Esophagus muscularis mucosa (tissue), 4 donors: ENCODE measurements around the gene SMIM38. TPM values are rescaled to one million over a fixed set of nuclear protein-coding genes. Genes with fewer than 3 reads are reported as not detected.

ENCODE experiments used
- DNase-seq: peaks from one replicate; pipeline ENCODE4 v3.0.0-alpha.2; 2017; ENCODE audit errors: extremely low spot score
- H3K27ac ChIP-seq, 4 donors: fragments of 200-600 bp; sonication (generic); replicated peaks in 1 of 4; 1 replicate in 3 of 4; 2 replicates in 1 of 4; pipeline ENCODE4 v1.5.1; 2016 to 2019; ENCODE audit warnings: mild to moderate bottlenecking in 1 of 4
- H3K27me3 ChIP-seq, 4 donors: fragments of 200-600 bp; sonication (generic); one replicate each; pipeline versions ENCODE4 v1.5.1 to v1.6.0; 2016 to 2019
- H3K36me3 ChIP-seq, 4 donors: fragments of 200-600 bp; sonication (generic); one replicate each; pipeline ENCODE4 v1.5.1; 2016 to 2019
- H3K4me1 ChIP-seq, 4 donors: fragments of 200-600 bp; sonication (generic); one replicate each; pipeline ENCODE4 v1.5.1; 2016 to 2019
- H3K4me3 ChIP-seq, 4 donors: fragments of 200-600 bp; sonication (generic); 1 replicate in 2 of 4; 2 replicates in 2 of 4; pipeline ENCODE4 v1.5.1; 2016 to 2019; ENCODE audit warnings: mild to moderate bottlenecking in 4 of 4, moderate library complexity in 1 of 4
- H3K9me3 ChIP-seq, 4 donors: fragments of 200-600 bp; sonication (generic); 1 replicate in 3 of 4; 2 replicates in 1 of 4; pipeline ENCODE4 v1.5.1; 2016 to 2019
- EP300 ChIP-seq: sonication (generic); formaldehyde crosslinking; IDR thresholded peaks from one replicate; pipeline ENCODE4 v1.6.1; 2017; ENCODE audit warnings: antibody characterized with exemption
- POLR2A ChIP-seq: fragments of 450-650 bp; IDR thresholded peaks from one replicate; pipeline ENCODE4 v1.6.1; 2017; ENCODE audit warnings: antibody characterized with exemption, moderate library complexity, mild to moderate bottlenecking, low read depth
- POLR2AphosphoS5 ChIP-seq, 2 donors: sonication (generic); formaldehyde crosslinking; IDR thresholded peaks; one replicate each; pipeline ENCODE4 v1.6.1; 2017; ENCODE audit warnings: antibody characterized with exemption in 2 of 2
- WGBS: methylation state at CpG from one replicate; pipeline ENCODE4 v1.1.5; 2018; 5-methylcytosine and 5-hydroxymethylcytosine counted together
- intact Hi-C: fragments of 100-400 bp; cut with DNase I; formaldehyde crosslinking; loops from one replicate; pipeline ENCODE4 v1.15.1; 2023
- total RNA-seq, 4 donors: library from RNA; depleted of rRNA; stranded (reverse); fragments of >200 nt; gene quantifications; one replicate each; pipeline versions ENCODE4 v1.1.0 to v1.2.1, GENCODE V29; 2016
- TF ChIP-seq, protein P1 (sequence below), 3 experiments: fragments of 200-600 bp in 2 of 3; fragments of 450-650 bp in 1 of 3; sonication (generic) in 2 of 3; IDR thresholded peaks; one replicate each; pipeline ENCODE4 v1.5.1; 2017 to 2019; ENCODE audit warnings: antibody characterized with exemption in 3 of 3, mild to moderate bottlenecking in 2 of 3, moderate library complexity in 1 of 3

Gene SMIM38
- total RNA-seq, 4 donors from 2014 or later = 0.50 to 4.2 (median 2.6) TPM

DNA sequence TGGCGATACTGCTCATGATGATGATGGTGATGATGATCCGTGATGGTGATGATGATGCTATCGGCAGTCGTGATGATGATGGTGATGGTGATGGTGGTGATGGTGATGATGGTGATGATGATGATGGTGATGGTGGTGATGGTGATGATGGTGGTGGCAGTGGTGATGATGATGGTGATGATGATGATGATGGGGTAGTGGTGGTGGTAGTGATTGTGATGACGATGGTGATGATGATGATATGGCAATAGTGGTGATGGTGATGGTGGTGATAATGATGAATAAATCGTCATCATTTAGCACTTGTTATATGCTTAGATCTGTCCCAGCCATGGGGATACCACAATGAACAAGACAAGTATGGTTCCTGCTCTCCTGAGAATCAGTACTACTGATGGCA lies 39.2 kb downstream of the SMIM38 start:
- TF ChIP-seq EP300 (no peak), POLR2A (no peak), POLR2AphosphoS5 (IDR thresholded peaks at IDR 0.05) (no peak)
- TF ChIP-seq, protein P1, sequence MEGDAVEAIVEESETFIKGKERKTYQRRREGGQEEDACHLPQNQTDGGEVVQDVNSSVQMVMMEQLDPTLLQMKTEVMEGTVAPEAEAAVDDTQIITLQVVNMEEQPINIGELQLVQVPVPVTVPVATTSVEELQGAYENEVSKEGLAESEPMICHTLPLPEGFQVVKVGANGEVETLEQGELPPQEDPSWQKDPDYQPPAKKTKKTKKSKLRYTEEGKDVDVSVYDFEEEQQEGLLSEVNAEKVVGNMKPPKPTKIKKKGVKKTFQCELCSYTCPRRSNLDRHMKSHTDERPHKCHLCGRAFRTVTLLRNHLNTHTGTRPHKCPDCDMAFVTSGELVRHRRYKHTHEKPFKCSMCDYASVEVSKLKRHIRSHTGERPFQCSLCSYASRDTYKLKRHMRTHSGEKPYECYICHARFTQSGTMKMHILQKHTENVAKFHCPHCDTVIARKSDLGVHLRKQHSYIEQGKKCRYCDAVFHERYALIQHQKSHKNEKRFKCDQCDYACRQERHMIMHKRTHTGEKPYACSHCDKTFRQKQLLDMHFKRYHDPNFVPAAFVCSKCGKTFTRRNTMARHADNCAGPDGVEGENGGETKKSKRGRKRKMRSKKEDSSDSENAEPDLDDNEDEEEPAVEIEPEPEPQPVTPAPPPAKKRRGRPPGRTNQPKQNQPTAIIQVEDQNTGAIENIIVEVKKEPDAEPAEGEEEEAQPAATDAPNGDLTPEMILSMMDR (IDR thresholded peaks at IDR 0.05) = no peak
- Histone ChIP-seq H3K27ac (no peak overlapping the region), H3K9me3 (no peaks in the 10 kb centered on the region), H3K27me3 (peaks cover 0 to 7% (median 0%) of the 10 kb centered on the region in 4 donors), H3K36me3 (no peaks in the 10 kb centered on the region), H3K4me3 (no peak overlapping the region), H3K4me1 (peaks cover 0 to under 1% (median 0%) of the 10 kb centered on the region in 4 donors)
- intact Hi-C loops = no loop called here
- DNase-seq = no peak
- 49% methylated on average over 4 of the region's 6 CpGs for WGBS

DNA sequence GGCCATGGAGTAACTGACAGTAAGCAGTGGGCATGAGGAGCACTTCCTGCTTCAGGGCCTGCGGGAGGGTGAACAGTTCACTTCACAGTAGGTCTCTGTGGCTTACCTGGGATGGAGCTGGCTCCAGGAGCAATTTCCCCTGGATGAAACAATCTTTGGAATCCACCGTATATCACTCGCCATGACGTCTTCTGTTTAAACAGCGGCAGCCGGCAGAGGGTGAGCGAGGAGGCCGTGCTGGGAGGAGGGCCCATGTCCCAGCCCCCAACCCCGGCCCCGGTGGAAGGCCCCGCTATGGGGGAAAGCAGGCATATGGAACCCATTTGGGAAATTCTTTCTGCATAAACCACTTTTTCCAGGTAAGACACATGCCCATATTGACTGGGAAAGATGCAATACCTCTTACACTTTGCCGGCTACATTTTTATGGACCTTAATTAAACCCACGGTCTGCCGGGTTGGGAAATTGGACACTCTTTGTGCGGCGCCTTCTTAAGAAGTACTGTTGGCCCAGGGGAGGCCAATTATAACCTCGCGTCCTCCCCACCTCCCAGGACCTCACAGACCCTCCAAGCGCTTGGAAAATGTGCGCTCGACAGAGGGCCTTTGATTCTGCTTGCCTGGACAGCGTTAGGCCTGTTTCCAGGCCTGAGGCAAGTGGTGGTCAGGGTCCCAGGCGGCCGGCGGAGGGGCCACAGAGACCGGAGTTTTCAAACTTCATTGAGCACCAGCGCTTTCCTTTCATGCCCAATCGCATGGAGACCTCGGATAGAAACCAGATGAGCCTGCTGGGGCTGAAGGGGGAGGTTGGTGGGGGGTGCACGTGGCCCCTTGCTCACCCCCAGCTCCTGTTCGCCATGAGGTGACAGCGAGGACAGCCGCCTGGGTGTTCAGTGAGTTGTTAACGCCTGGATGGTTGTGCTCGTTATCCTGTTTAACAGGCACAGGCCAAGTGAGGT lies 40.4 kb downstream of the SMIM38 start:
- Histone ChIP-seq H3K4me3 (no peak overlapping the region), H3K36me3 (no peaks in the 10 kb centered on the region), H3K9me3 (no peaks in the 10 kb centered on the region), H3K27me3 (peaks cover 0 to 17% (median 0%) of the 10 kb centered on the region in 4 donors), H3K4me1 (peaks cover 0 to 4% (median 2%) of the 10 kb centered on the region in 4 donors), H3K27ac (no peak overlapping the region)
- intact Hi-C loops = no loop called here
- 79% methylated on average over 31 of the region's 35 CpGs for WGBS
- DNase-seq = no peak
- TF ChIP-seq POLR2AphosphoS5 (IDR thresholded peaks at IDR 0.05) (no peak), POLR2A (no peak), EP300 (no peak)
- TF ChIP-seq, protein P1 (IDR thresholded peaks at IDR 0.05) = no peak

DNA sequence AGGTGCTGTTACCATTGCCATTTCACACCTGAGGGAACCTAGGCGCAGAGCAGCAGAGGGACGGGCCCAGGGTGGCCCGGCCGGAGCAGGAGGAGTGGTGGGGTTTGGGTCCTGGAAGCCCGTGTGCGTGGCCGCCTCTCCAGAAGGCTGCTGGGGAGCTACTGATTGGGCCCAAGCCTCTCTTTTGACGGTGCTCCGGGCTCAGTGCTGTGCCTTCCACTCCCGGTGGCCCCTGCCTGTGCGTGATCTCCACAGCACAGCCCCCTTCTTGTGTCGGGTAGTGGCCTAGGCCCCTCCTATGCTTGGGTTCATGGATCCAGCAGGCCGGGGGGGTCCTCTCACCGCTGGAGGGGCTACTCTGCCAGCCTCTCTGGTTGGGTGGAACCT lies 41.0 kb downstream of the SMIM38 start:
- DNase-seq = no peak
- no peak overlapping the region for H3K4me3 ChIP-seq
- no peaks in the 10 kb centered on the region for H3K36me3 ChIP-seq
- no peaks in the 10 kb centered on the region for H3K9me3 ChIP-seq
- peaks cover 0 to 17% (median 0%) of the 10 kb centered on the region in 4 donors for H3K27me3 ChIP-seq
- intact Hi-C loops = no loop called here
- H3K27ac ChIP-seq = no peak overlapping the region
- TF ChIP-seq, protein P1 (IDR thresholded peaks at IDR 0.05) = no peak
- TF ChIP-seq POLR2AphosphoS5 (IDR thresholded peaks at IDR 0.05) (no peak), EP300 (no peak), POLR2A (no peak)
- peaks cover 0 to 4% (median 2%) of the 10 kb centered on the region in 4 donors for H3K4me1 ChIP-seq
- 97% methylated on average over 10 of the region's 14 CpGs for WGBS

DNA sequence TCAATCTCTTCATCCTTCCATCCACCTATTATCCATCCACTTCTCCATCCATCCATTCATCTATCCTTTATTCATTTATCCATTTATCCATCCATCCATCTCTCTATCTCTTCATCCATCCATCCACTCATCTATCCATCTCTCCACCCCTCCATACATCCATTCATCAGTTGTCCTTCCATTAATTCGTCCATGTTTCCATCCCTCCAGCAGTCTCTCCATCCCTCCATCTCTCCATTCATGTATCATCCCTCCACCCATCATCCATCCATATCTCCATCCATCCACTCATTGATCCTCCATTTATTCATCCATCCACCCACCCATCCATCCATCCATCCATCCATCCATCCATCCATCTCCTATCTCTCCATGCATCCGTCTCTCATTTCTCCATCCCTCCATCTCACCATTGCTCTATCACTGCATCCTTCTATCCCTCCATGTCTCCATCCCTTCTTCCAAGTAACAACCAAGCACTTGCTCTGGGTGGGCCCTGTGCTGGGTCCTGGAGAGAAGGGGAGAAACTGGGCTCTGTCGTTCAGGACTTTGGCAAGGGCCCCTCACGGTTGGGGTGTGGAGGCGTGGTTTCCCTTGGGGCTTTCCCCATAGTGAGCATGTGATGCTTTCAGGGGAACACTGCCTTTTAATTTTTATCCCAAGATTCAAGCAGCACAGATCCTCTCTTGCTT lies 43.3 kb downstream of the SMIM38 start:
- Histone ChIP-seq H3K9me3 (no peaks in the 10 kb centered on the region), H3K36me3 (no peaks in the 10 kb centered on the region), H3K27me3 (peaks cover 0 to 17% (median 0%) of the 10 kb centered on the region in 4 donors), H3K4me1 (peaks cover 0 to 4% (median 2%) of the 10 kb centered on the region in 4 donors), H3K27ac (no peak overlapping the region), H3K4me3 (no peak overlapping the region)
- intact Hi-C loops = no loop called here
- no peak for TF ChIP-seq POLR2AphosphoS5 (IDR thresholded peaks at IDR 0.05)
- TF ChIP-seq, protein P1 (IDR thresholded peaks at IDR 0.05) = no peak
- no peak for TF ChIP-seq POLR2A
- no peak for TF ChIP-seq EP300
- DNase-seq = no peak
- WGBS = 75% methylated on average over 5 of the region's 5 CpGs
